DND-41 (cell line): ENCODE results near the gene ALG2.

ENCODE experiments used
- CTCF ChIP-seq: IDR thresholded peaks from 2 replicates; pipeline ENCODE4 v1.5.1; 2012; ENCODE audit warnings: borderline replicate concordance, low read length, moderate library complexity, mild to moderate bottlenecking; ENCODE audit not compliant: poor library complexity, severe bottlenecking; ENCODE audit errors: extremely low read depth
- EZH2 ChIP-seq: IDR thresholded peaks from 3 replicates; pipeline ENCODE4 v1.6.1; 2012; ENCODE audit warnings: borderline replicate concordance, low read depth, mild to moderate bottlenecking, moderate library complexity, low read length, inconsistent platforms; ENCODE audit not compliant: severe bottlenecking

- TF ChIP-seq CTCF (peak; percentile 90), EZH2 (no peak)
Measured at GRCh38 chr9:99184475-99185347, 37.0 kb downstream of the ALG2 start.
